Vagina (tissue), 2 donors: ENCODE measurements around the gene MED15.

Source experiments
- POLR2A ChIP-seq, 2 donors: fragments of 450-650 bp; IDR thresholded peaks; one replicate each; pipeline ENCODE4 v1.6.1; 2017; ENCODE audit warnings: antibody characterized with exemption in 2 of 2, mild to moderate bottlenecking in 2 of 2, moderate library complexity in 2 of 2
- POLR2AphosphoS5 ChIP-seq, 2 donors: sonication (generic); formaldehyde crosslinking; IDR thresholded peaks; one replicate each; pipeline ENCODE4 v1.9.0; 2017; ENCODE audit warnings: antibody characterized with exemption in 2 of 2, mild to moderate bottlenecking in 2 of 2, low read depth in 1 of 2; ENCODE audit not compliant: insufficient read depth in 1 of 2

DNA sequence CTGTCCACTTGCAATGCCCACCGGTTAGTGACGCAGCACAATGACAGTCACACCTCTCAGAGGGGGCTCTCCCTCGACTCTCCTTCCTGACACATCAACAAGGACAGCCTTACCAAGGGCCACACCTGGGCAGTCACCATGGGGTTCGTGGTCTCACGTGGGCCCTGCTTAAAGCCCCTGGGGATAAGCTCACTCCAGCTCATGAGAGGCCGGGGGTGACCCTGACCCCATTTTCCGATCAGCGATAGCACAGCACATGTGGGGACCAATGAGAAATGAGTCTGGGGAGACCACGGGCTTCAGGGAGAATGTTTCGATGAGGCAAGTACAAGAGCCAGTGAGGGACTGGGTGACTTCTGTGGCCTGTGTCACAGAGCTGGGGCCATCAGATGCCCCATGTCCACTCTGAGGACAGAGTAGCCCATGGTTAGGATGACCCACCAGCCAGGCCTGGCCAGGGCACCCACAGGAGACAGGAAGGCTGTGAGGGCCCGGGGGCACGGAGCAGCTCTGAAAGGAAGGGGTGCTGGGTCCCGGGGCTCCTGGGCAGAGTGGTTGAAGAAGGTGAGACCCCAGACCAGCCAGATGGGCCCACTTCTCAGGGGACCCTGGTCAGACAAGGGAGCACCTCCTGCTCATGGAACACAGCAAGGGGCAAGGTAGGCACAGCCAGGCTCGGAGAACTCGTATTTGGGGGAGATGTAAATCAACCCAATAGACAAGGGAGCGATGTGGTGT is 128.8 kb downstream of the MED15 start:
- TF ChIP-seq POLR2A (IDR thresholded peaks at IDR 0.05), result no peak
- no peak for TF ChIP-seq POLR2AphosphoS5 (IDR thresholded peaks at IDR 0.05; ENCODE audit: insufficient read depth in 1 of 2, low read depth in 1 of 2)
